ENCODE measurements around the gene ELP2.

The ELP2 gene

GRCh38 chr18:36135264-36135663 is 5.6 kb downstream of the ELP2 start:
- no peak overlapping the region for H3K27ac ChIP-seq (ENCODE audit: low read length)
- H3K36me3 ChIP-seq (ENCODE audit: insufficient read depth, low read length) = peaks cover 66% of the 10 kb centered on the region
- H2AFZ ChIP-seq (ENCODE audit: low read depth, low read length) = no peak overlapping the region
- no peak for DNase-seq
- TF ChIP-seq EZH2 (IDR thresholded peaks at IDR 0.05; ENCODE audit: borderline replicate concordance, low read depth, low read length, severe bottlenecking) = no peak
- TF ChIP-seq, protein P1, sequence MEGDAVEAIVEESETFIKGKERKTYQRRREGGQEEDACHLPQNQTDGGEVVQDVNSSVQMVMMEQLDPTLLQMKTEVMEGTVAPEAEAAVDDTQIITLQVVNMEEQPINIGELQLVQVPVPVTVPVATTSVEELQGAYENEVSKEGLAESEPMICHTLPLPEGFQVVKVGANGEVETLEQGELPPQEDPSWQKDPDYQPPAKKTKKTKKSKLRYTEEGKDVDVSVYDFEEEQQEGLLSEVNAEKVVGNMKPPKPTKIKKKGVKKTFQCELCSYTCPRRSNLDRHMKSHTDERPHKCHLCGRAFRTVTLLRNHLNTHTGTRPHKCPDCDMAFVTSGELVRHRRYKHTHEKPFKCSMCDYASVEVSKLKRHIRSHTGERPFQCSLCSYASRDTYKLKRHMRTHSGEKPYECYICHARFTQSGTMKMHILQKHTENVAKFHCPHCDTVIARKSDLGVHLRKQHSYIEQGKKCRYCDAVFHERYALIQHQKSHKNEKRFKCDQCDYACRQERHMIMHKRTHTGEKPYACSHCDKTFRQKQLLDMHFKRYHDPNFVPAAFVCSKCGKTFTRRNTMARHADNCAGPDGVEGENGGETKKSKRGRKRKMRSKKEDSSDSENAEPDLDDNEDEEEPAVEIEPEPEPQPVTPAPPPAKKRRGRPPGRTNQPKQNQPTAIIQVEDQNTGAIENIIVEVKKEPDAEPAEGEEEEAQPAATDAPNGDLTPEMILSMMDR (IDR thresholded peaks at IDR 0.05; ENCODE audit: borderline replicate concordance, extremely low read depth, low read length, poor library complexity, severe bottlenecking) = no peak
- no peak for ATAC-seq (ENCODE audit: insufficient read depth, low read depth)
- H3K4me1 ChIP-seq (ENCODE audit: insufficient read depth, low read length) = peaks cover 33% of the 10 kb centered on the region
- no peaks in the 10 kb centered on the region for H3K9me3 ChIP-seq (ENCODE audit: insufficient read depth, low read length, severe bottlenecking)
- H3K79me2 ChIP-seq (ENCODE audit: insufficient read depth, low read length) = peaks cover 60% of the 10 kb centered on the region
- H3K4me3 ChIP-seq (ENCODE audit: low read depth in 1 of 2, low read length in 2 of 2) = no peak overlapping the region
- H4K20me1 ChIP-seq (ENCODE audit: insufficient read depth, low read length) = peaks cover 34% of the 10 kb centered on the region; the same call in 1 of the 2 replicates
- no peak overlapping the region for H3K9ac ChIP-seq (ENCODE audit: low read depth, low read length)
- no peak overlapping the region for H3K4me2 ChIP-seq (ENCODE audit: insufficient read depth, low read length)
- H3K27me3 ChIP-seq (ENCODE audit: insufficient read depth, low read length, poor library complexity) = no peaks in the 10 kb centered on the region

- Histone ChIP-seq H3K4me1 (ENCODE audit: insufficient read depth, low read length) (no peaks in the 10 kb centered on the region), H3K4me3 (ENCODE audit: low read depth in 1 of 2, low read length in 2 of 2) (no peak overlapping the region), H3K79me2 (ENCODE audit: insufficient read depth, low read length) (peaks cover 21% of the 10 kb centered on the region), H3K27ac (ENCODE audit: low read length) (no peak overlapping the region), H3K27me3 (ENCODE audit: insufficient read depth, low read length, poor library complexity) (no peaks in the 10 kb centered on the region), H3K36me3 (ENCODE audit: insufficient read depth, low read length) (peaks cover 91% of the 10 kb centered on the region), H3K9ac (ENCODE audit: low read depth, low read length) (no peak overlapping the region), H4K20me1 (ENCODE audit: insufficient read depth, low read length) (peaks cover 6% of the 10 kb centered on the region; the same call in 1 of the 2 replicates), H3K4me2 (ENCODE audit: insufficient read depth, low read length) (no peak overlapping the region), H2AFZ (ENCODE audit: low read depth, low read length) (no peak overlapping the region), H3K9me3 (ENCODE audit: insufficient read depth, low read length, severe bottlenecking) (no peaks in the 10 kb centered on the region)
- ATAC-seq (ENCODE audit: insufficient read depth, low read depth) = no peak
- DNase-seq = no peak
- TF ChIP-seq EZH2 (IDR thresholded peaks at IDR 0.05; ENCODE audit: borderline replicate concordance, low read depth, low read length, severe bottlenecking) = no peak
- TF ChIP-seq, protein P1 (IDR thresholded peaks at IDR 0.05; ENCODE audit: borderline replicate concordance, extremely low read depth, low read length, poor library complexity, severe bottlenecking) = no peak
Measured at GRCh38 chr18:36139245-36139644, 9.5 kb downstream of the ELP2 start.

DNA sequence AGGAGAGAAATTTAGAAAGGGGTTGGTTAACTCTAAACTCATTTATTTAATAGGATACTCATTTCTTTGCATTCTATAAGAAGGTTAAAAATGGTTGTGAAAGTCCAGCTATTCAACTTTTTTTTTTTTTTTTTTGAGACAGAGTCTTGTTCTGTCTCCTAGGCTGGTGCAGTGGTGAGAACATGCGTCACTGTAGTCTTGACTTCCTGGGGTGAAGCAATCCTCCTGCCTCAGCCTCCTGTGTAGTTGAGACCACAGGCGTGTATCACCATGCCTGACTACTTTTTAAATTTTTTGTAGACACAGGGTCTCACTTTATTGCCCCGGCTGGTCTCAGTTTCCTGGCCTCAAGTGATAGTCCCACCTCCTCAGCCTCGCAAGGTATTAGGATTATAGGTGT is 11.9 kb downstream of the ELP2 start:
- TF ChIP-seq, protein P1 (IDR thresholded peaks at IDR 0.05; ENCODE audit: borderline replicate concordance, extremely low read depth, low read length, poor library complexity, severe bottlenecking) = no peak
- no peak for TF ChIP-seq EZH2 (IDR thresholded peaks at IDR 0.05; ENCODE audit: borderline replicate concordance, low read depth, low read length, severe bottlenecking)
- H3K4me3 ChIP-seq (ENCODE audit: low read depth in 1 of 2, low read length in 2 of 2) = no peak overlapping the region

DNA sequence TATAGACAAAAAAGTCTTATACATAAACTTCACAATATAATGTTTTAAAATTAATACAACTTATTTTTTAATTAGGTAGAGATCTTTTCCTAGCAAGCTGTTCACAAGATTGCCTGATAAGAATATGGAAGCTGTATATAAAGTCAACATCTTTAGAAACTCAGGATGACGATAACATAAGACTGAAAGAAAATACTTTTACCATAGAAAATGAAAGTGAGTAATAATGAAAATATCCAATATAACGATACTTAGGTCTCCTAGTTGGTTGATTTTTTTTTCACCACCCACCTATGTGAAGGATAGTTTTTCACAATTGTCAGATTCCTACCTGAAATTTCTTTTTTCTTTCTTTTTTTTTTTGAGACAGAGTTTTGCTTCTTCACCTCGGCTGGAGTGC is 13.1 kb downstream of the ELP2 start:
- Histone ChIP-seq H3K36me3 (ENCODE audit: insufficient read depth, low read length) (peaks cover 94% of the 10 kb centered on the region), H4K20me1 (ENCODE audit: insufficient read depth, low read length) (no peaks in the 10 kb centered on the region), H3K4me1 (ENCODE audit: insufficient read depth, low read length) (no peaks in the 10 kb centered on the region), H3K9me3 (ENCODE audit: insufficient read depth, low read length, severe bottlenecking) (no peaks in the 10 kb centered on the region), H3K4me3 (ENCODE audit: low read depth in 1 of 2, low read length in 2 of 2) (no peak overlapping the region), H3K27ac (ENCODE audit: low read length) (no peak overlapping the region), H3K4me2 (ENCODE audit: insufficient read depth, low read length) (no peak overlapping the region), H3K9ac (ENCODE audit: low read depth, low read length) (no peak overlapping the region), H3K79me2 (ENCODE audit: insufficient read depth, low read length) (no peaks in the 10 kb centered on the region), H2AFZ (ENCODE audit: low read depth, low read length) (no peak overlapping the region), H3K27me3 (ENCODE audit: insufficient read depth, low read length, poor library complexity) (no peaks in the 10 kb centered on the region)
- TF ChIP-seq, protein P1 (IDR thresholded peaks at IDR 0.05; ENCODE audit: borderline replicate concordance, extremely low read depth, low read length, poor library complexity, severe bottlenecking) = no peak
- TF ChIP-seq EZH2 (IDR thresholded peaks at IDR 0.05; ENCODE audit: borderline replicate concordance, low read depth, low read length, severe bottlenecking) = no peak
- DNase-seq = no peak
- no peak for ATAC-seq (ENCODE audit: insufficient read depth, low read depth)

More for the DNA sequence above, 11.9 kb downstream of the ELP2 start:
- no peak overlapping the region for H3K9ac ChIP-seq (ENCODE audit: low read depth, low read length)
- DNase-seq (no peak), ATAC-seq (ENCODE audit: insufficient read depth, low read depth) (no peak)
- H3K4me1 ChIP-seq (ENCODE audit: insufficient read depth, low read length) = no peaks in the 10 kb centered on the region
- H2AFZ ChIP-seq (ENCODE audit: low read depth, low read length) = no peak overlapping the region
- no peaks in the 10 kb centered on the region for H3K27me3 ChIP-seq (ENCODE audit: insufficient read depth, low read length, poor library complexity)
- no peaks in the 10 kb centered on the region for H3K79me2 ChIP-seq (ENCODE audit: insufficient read depth, low read length)
- no peak overlapping the region for H3K4me2 ChIP-seq (ENCODE audit: insufficient read depth, low read length)
- H3K27ac ChIP-seq (ENCODE audit: low read length) = no peak overlapping the region
- H3K36me3 ChIP-seq (ENCODE audit: insufficient read depth, low read length) = peaks cover 94% of the 10 kb centered on the region
- no peaks in the 10 kb centered on the region for H3K9me3 ChIP-seq (ENCODE audit: insufficient read depth, low read length, severe bottlenecking)
- no peaks in the 10 kb centered on the region for H4K20me1 ChIP-seq (ENCODE audit: insufficient read depth, low read length)

Data from DND-41 (cell line).